SK-N-MC (cell line): Measurements from ENCODE around the gene MYO5A.

ENCODE experiments used
- EZH2 ChIP-seq: fragments of 200-600 bp; sonication (generic); IDR thresholded peaks from one replicate; pipeline ENCODE4 v1.6.1; 2017; ENCODE audit warnings: antibody characterized with exemption
- POLR2AphosphoS5 ChIP-seq: IDR thresholded peaks from 2 replicates; pipeline ENCODE4 v1.6.1; 2012; ENCODE audit warnings: mild to moderate bottlenecking, low read depth, low read length, borderline replicate concordance

DNA sequence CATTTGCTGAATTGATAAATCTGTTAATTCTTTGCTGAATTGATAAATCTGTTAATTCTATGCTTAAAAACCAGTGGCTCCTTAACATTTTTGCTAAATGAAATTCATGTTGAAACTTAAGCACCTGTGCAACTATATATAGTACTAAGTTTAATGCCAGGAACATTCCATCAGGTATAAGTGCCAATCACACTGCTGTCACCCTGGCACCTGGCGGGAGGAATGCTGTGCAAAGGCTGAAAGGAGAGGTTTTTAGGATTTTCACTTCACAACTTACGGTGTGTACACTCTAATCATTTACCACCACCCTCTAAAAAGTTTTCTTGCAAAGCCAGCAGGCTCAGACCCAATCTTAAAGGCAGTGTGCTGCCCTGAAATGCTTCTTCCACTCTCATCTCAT, 199.5 kb downstream of the MYO5A start:
- TF ChIP-seq EZH2 = no peak
- no peak for TF ChIP-seq POLR2AphosphoS5
